Measurements from ENCODE around the gene KPNA6.

DNA sequence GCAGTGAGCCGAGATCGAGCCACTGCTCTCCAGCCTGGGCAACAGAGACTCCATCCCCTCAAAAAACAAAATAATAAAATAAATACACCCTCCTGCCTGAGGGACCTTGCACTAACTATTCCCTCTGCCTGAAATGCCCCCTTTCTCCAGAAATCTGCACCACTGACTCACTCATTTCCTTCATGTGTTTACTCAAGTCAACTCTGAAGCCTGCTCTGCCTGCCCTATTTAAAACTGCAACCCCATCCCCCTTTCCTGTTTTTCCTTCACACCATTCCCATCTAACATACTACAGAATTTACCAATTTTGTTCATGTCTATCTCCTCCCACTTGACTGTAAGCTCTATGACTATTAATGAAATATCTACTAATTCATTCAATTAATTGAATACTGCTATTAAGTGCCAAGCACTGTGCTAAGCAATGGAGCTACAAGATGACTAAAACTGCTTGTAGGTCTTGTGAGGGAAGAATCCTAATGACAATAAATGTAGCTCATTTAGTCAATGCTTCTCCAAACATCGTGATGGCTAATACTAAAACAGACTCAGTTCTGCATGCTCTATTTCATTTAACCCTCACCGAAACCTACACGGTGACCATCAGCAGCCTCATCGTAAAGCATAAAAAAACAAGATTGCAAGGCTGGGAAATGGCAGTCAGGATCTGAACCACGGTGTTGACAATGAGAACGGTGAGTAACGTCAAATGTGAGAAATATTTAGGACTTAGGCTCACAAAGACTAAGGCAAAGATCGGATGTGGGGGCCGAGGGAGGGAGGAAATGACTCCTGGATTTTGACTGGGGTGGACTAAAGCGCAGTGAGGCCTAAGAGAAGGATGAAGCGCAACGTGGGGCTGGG lies 35.9 kb upstream of the KPNA6 start:
- TF ChIP-seq EZH2 (IDR thresholded peaks at IDR 0.05; ENCODE audit: borderline replicate concordance, low read depth, low read length, severe bottlenecking) (no peak), POLR2AphosphoS5 (IDR thresholded peaks at IDR 0.05; ENCODE audit: insufficient read depth, low read depth, low read length) (peak; percentile 45), MYC (IDR thresholded peaks at IDR 0.05; ENCODE audit: low read depth, low read length) (peak; percentile 2), POLR2A (IDR thresholded peaks at IDR 0.05; ENCODE audit: low read depth, low read length) (no peak)
- TF ChIP-seq, protein P1, sequence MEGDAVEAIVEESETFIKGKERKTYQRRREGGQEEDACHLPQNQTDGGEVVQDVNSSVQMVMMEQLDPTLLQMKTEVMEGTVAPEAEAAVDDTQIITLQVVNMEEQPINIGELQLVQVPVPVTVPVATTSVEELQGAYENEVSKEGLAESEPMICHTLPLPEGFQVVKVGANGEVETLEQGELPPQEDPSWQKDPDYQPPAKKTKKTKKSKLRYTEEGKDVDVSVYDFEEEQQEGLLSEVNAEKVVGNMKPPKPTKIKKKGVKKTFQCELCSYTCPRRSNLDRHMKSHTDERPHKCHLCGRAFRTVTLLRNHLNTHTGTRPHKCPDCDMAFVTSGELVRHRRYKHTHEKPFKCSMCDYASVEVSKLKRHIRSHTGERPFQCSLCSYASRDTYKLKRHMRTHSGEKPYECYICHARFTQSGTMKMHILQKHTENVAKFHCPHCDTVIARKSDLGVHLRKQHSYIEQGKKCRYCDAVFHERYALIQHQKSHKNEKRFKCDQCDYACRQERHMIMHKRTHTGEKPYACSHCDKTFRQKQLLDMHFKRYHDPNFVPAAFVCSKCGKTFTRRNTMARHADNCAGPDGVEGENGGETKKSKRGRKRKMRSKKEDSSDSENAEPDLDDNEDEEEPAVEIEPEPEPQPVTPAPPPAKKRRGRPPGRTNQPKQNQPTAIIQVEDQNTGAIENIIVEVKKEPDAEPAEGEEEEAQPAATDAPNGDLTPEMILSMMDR (IDR thresholded peaks at IDR 0.05; ENCODE audit: extremely low read depth in 1 of 2, insufficient read depth in 1 of 2, low read depth in 1 of 2, low read length in 2 of 2), result no peak

Measured in endothelial cell of umbilical vein (primary cell).